HEK293T (cell line): ENCODE data around the gene MYO18A.

Experiments
- ARNT ChIP-seq: fragments of 450-650 bp; IDR thresholded peaks from 2 replicates; pipeline ENCODE4 v1.6.1; 2017; ENCODE audit warnings: mild to moderate bottlenecking
- BHLHE40 ChIP-seq: fragments of 450-650 bp; IDR thresholded peaks from 2 replicates; pipeline ENCODE4 v1.6.1; 2016; ENCODE audit warnings: mild to moderate bottlenecking, moderate library complexity, borderline replicate concordance
- ELF4 ChIP-seq: fragments of 450-650 bp; IDR thresholded peaks from 2 replicates; pipeline ENCODE4 v1.6.1; 2017; ENCODE audit warnings: antibody characterized with exemption
- FOXA1 ChIP-seq: fragments of 450-650 bp; IDR thresholded peaks from 2 replicates; pipeline ENCODE4 v1.6.1; 2016; ENCODE audit warnings: mild to moderate bottlenecking
- FOXK2 ChIP-seq: fragments of 450-650 bp; IDR thresholded peaks from 2 replicates; pipeline ENCODE4 v1.6.1; 2016; ENCODE audit warnings: mild to moderate bottlenecking
- FOXM1 ChIP-seq: fragments of 450-650 bp; IDR thresholded peaks from 2 replicates; pipeline ENCODE4 v1.6.1; 2017; ENCODE audit warnings: mild to moderate bottlenecking, borderline replicate concordance
- HDGF ChIP-seq: fragments of 450-650 bp; IDR thresholded peaks from 2 replicates; pipeline ENCODE4 v1.6.1; 2017; ENCODE audit warnings: antibody characterized with exemption, borderline replicate concordance
- L3MBTL2 ChIP-seq: fragments of 450-650 bp; conservative IDR thresholded peaks from 2 replicates; pipeline ENCODE4 v1.6.1; 2016; ENCODE audit warnings: mild to moderate bottlenecking
- NFRKB ChIP-seq: fragments of 450-650 bp; IDR thresholded peaks from 2 replicates; pipeline ENCODE4 v1.6.1; 2016; ENCODE audit warnings: mild to moderate bottlenecking, moderate library complexity
- SP1 ChIP-seq: fragments of 450-650 bp; IDR thresholded peaks from 2 replicates; pipeline ENCODE4 v1.6.1; 2017
- SUZ12 ChIP-seq: fragments of 450-650 bp; IDR thresholded peaks from 2 replicates; pipeline ENCODE4 v1.6.1; 2016; ENCODE audit warnings: mild to moderate bottlenecking
- TARDBP ChIP-seq: fragments of 450-650 bp; IDR thresholded peaks from 2 replicates; pipeline ENCODE4 v1.6.1; 2016
- ZNF384 ChIP-seq: fragments of 450-650 bp; IDR thresholded peaks from 2 replicates; pipeline ENCODE4 v1.6.1; 2016
- TF ChIP-seq, protein P1 (sequence below): fragments of 450-650 bp; IDR thresholded peaks from 2 replicates; pipeline ENCODE4 v1.6.1; 2016

DNA sequence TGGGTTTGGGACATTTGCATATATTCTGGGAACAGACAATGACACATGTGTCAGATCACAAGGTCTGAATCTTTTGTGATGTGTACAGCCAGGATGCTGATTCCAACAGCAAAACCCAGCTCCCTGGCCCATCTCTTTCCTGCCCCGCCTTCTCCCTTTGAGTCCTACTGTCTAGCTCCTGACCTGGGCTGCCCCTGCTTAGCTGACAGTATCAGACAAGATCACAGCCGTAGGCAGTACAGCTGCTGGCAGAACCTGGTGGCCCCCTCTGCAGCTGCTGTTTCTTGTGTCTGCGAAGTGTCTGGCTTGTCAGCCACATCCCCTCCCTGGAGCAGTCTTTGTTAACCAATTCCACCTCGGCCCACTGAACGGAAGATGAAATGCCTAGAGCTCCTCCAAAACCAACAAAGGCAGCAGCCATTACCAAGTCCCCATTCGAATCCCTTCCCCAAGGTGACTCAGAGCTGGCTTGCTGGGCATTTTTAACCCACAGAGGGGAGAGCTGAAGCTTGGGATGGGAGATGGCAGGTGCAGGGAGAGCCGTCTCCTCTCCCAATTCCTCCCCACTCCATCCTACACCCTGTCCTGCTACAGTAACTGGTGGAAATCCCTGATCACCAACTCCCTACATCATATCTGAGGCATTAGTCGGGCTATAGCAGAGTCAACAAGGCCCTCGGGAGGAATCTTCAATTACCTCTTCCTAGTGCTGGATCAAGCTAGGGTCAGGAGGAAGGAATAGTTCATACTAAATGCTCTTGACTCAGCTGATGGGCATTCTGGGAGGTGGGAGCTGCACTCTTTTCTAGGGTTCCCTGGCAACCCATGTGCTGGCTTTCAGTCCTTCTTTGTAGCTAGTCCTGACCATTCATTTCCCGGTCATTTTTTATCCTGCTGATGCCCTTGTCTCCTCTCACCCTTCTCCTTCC lies 131.5 kb downstream of the MYO18A start:
- no peak for TF ChIP-seq NFRKB
- no peak for TF ChIP-seq FOXM1
- no peak for TF ChIP-seq BHLHE40
- no peak for TF ChIP-seq L3MBTL2
- TF ChIP-seq SP1 = no peak
- no peak for TF ChIP-seq FOXA1
- TF ChIP-seq SUZ12 = no peak
- no peak for TF ChIP-seq ARNT
- TF ChIP-seq TARDBP = no peak
- no peak for TF ChIP-seq ELF4
- TF ChIP-seq, protein P1, sequence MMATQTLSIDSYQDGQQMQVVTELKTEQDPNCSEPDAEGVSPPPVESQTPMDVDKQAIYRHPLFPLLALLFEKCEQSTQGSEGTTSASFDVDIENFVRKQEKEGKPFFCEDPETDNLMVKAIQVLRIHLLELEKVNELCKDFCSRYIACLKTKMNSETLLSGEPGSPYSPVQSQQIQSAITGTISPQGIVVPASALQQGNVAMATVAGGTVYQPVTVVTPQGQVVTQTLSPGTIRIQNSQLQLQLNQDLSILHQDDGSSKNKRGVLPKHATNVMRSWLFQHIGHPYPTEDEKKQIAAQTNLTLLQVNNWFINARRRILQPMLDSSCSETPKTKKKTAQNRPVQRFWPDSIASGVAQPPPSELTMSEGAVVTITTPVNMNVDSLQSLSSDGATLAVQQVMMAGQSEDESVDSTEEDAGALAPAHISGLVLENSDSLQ = no peak
- TF ChIP-seq FOXK2 = no peak
- TF ChIP-seq ZNF384 = no peak
- no peak for TF ChIP-seq HDGF
